Caki2 (cell line): ENCODE measurements around the gene CMPK1. TPM values are rescaled to one million over a fixed set of nuclear protein-coding genes. Genes with fewer than 3 reads are reported as not detected.

ENCODE experiments used
- DNase-seq: peaks from one replicate; pipeline ENCODE4 v3.0.0-alpha.2; 2015; ENCODE audit warnings: low read depth
- in situ Hi-C: cut with HindIII; loops from 2 replicates; pipeline ENCODE4 v1.10.0; 2016; ENCODE audit warnings: low sequenced_read_pairs, low pct_unique_long_range_greater_than_20kb, mixed read lengths
- total RNA-seq: library from RNA; depleted of rRNA; stranded (reverse); fragments of >200 nt; shearing (Covaris generic); gene quantifications from 2 replicates; pipeline ENCODE4 v1.2.3, GENCODE V29; 2014; ENCODE audit warnings: low replicate concordance; rRNA removed

CMPK1 gene
- total RNA-seq, 1 experiment from 2014 or later: 96.6 TPM

DNA sequence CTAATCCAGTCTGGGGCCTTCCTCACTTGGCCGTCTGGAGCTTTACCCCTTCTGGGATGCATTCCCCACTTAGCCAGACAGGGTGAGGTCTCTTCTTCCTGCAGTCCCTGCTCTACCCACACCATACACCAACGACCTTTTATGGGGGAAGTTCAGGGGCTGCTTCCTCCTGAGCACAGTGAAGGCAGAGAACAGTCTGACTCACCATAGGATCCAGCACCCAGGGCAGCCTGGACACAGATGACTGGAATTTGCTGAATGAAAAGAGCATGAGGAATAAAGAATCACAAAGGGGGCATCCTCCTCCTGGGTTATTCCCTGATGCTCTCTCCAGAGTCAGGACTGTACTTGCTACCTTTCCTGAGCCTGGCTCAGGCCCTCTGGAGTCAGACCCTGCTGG lies 77.8 kb downstream of the CMPK1 start:
- in situ Hi-C loops: no loop called here
- no peak for DNase-seq

DNA sequence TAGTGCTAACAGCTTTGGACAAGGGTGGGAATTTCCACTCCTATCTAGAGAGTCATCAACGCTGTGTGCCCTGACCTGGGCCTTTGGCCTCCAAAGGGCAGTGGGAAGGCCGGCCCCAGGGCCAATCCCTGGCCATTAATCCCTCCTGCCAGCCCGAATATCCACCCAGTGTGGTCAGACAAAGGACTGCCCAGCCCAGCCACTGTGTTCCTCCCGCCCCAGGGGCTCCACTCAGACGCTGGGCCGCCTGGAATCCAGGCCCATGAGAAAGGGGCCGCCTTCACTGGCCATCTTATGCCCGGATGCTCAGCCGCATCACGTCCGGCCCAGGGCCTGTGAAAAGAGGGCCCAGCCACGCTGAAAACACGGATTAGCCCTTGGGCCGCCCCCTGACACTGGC lies 78.8 kb downstream of the CMPK1 start:
- no peak for DNase-seq
- in situ Hi-C loops: no loop called here

- no peak for DNase-seq
- in situ Hi-C loops: no loop called here
These were observed 82.2 kb downstream of the CMPK1 start, which contains the start of gene FOXE3 for GRCh38 chr1:47415728-47416318. Gene FOXE3, plus strand, starts transcription at chr1:47416285. Its CDS starts 31 bp downstream, at chr1:47416316.

DNA sequence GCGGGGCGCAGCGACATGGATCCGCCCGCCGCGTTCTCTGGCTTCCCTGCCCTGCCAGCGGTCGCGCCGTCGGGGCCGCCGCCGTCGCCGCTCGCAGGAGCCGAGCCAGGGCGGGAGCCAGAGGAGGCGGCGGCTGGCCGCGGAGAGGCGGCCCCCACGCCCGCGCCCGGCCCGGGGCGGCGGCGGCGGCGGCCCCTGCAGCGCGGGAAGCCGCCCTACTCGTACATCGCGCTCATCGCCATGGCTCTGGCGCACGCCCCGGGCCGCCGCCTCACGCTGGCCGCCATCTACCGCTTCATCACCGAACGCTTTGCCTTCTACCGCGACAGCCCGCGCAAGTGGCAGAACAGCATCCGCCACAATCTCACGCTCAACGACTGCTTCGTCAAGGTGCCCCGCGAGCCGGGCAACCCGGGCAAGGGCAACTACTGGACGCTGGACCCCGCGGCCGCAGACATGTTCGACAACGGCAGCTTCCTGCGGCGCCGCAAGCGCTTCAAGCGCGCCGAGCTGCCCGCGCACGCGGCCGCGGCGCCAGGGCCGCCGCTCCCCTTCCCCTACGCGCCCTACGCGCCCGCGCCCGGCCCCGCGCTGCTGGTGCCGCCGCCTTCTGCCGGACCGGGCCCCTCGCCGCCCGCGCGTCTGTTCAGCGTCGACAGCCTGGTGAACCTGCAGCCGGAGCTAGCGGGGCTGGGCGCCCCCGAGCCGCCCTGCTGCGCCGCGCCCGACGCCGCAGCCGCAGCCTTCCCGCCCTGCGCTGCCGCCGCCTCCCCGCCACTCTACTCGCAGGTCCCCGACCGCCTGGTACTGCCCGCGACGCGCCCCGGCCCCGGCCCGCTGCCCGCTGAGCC lies 83.0 kb downstream of the CMPK1 start:
- DNase-seq: no peak

GRCh38 chr1:47417170-47418044 lies 83.8 kb downstream of the CMPK1 start:
- in situ Hi-C loops: no loop called here
- no peak for DNase-seq

More for the DNA sequence above, 83.0 kb downstream of the CMPK1 start:
- in situ Hi-C loops: no loop called here

GRCh38 chr1:47418122-47418521 lies 84.5 kb downstream of the CMPK1 start:
- no peak for DNase-seq
- in situ Hi-C loops: no loop called here

- no peak for DNase-seq
- in situ Hi-C loops: no loop called here
These were observed 85.2 kb downstream of the CMPK1 start for GRCh38 chr1:47418681-47419325.

GRCh38 chr1:47420547-47420946 lies 87.0 kb downstream of the CMPK1 start:
- no peak for DNase-seq
- in situ Hi-C loops: no loop called here

DNA sequence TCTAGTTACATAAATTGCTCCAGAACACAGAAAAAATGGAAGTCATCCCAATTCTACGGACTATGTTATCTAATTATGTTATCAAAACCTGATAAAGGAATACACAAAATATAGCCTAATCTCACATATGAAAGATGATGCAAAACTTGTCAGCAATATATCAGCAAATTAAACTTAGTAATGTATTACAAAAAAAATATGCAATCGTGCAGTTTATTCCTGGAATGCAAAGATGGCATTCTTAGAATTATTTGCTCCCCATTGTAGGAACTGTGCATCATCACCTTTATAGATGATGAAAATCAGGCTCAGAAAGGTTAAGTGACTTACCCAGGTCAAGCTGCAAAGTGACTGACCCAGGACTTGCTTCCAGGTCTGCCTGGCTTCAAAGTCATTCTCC lies 90.3 kb downstream of the CMPK1 start:
- in situ Hi-C loops: no loop called here
- DNase-seq: no peak

GRCh38 chr1:47424336-47424982 lies 90.9 kb downstream of the CMPK1 start:
- DNase-seq: peak; percentile 46
- in situ Hi-C loops: no loop called here

Other genes starting within 250 kb of the CMPK1 start
- not detected in 2 replicates for gene CYP4A22, start 196.3 kb upstream of the CMPK1 start, total RNA-seq
- 335 and 371 TPM in 2 replicates for gene PDZK1IP1, start 143.8 kb upstream of the CMPK1 start, total RNA-seq
- not detected in 2 replicates for gene TAL1, start 101.6 kb upstream of the CMPK1 start, total RNA-seq
- 16.6 and 40.5 TPM in 2 replicates for gene STIL, start 19.6 kb upstream of the CMPK1 start, total RNA-seq
- gene FOXE3, start 82.5 kb downstream of the CMPK1 start, total RNA-seq: not detected in 2 replicates
- 1.6 TPM in 2 replicates for gene FOXD2, start 104.3 kb downstream of the CMPK1 start, total RNA-seq